Glutamatergic neuron (in vitro differentiated cells): ENCODE measurements around the gene LIPC. TPM values are rescaled to one million over a fixed set of nuclear protein-coding genes. Genes with fewer than 3 reads are reported as not detected.

Experiments
- DNase-seq: peaks from one replicate; pipeline ENCODE4 v3.0.0; 2022
- H3K27ac Mint-ChIP-seq: one replicate; pipeline ENCODE4 v1.8.0; 2020; ENCODE audit warnings: mild to moderate bottlenecking, mixed read lengths, inconsistent platforms; ENCODE audit not compliant: unreplicated experiment
- H3K27me3 Mint-ChIP-seq: one replicate; pipeline ENCODE4 v1.8.0; 2020; ENCODE audit warnings: mild to moderate bottlenecking, moderate library complexity, mixed read lengths, inconsistent platforms; ENCODE audit not compliant: unreplicated experiment
- H3K36me3 Mint-ChIP-seq: one replicate; pipeline ENCODE4 v1.8.0; 2020; ENCODE audit warnings: mild to moderate bottlenecking, mixed read lengths, inconsistent platforms; ENCODE audit not compliant: unreplicated experiment
- H3K4me1 Mint-ChIP-seq: one replicate; pipeline ENCODE4 v1.8.0; 2020; ENCODE audit warnings: mild to moderate bottlenecking, low read depth, mixed read lengths, inconsistent platforms; ENCODE audit not compliant: unreplicated experiment
- H3K4me3 Mint-ChIP-seq: one replicate; pipeline ENCODE4 v1.8.0; 2020; ENCODE audit warnings: mild to moderate bottlenecking, mixed read lengths, inconsistent platforms; ENCODE audit not compliant: unreplicated experiment
- H3K9me3 Mint-ChIP-seq: one replicate; pipeline ENCODE4 v1.8.0; 2020; ENCODE audit warnings: mild to moderate bottlenecking, moderate library complexity, mixed read lengths, inconsistent platforms; ENCODE audit not compliant: unreplicated experiment
- CTCF ChIP-seq: fragments of 200-600 bp; sonication (generic); IDR thresholded peaks from one replicate; pipeline ENCODE4 v1.5.0; 2021; ENCODE audit not compliant: partially characterized antibody, unreplicated experiment
- total RNA-seq: library from RNA; stranded (reverse); fragmentation: NEBNext Ultra II Directional; extraction: Animal tissue kit (Norgen Biotek cat#: 25700); gene quantifications from one replicate; pipeline ENCODE4 v1.2.1, GENCODE V29; 2021; ENCODE audit not compliant: unreplicated experiment

The LIPC gene
- total RNA-seq, 1 donor from 2014 or later = not detected

- no peak for TF ChIP-seq CTCF
- peaks cover 2% of the 10 kb centered on the region for H3K27me3 Mint-ChIP-seq
- DNase-seq = no peak
- peaks cover 6% of the 10 kb centered on the region for H3K9me3 Mint-ChIP-seq
- H3K27ac Mint-ChIP-seq = no peak overlapping the region
- no peaks in the 10 kb centered on the region for H3K36me3 Mint-ChIP-seq
- H3K4me1 Mint-ChIP-seq = no peaks in the 10 kb centered on the region
- no peak overlapping the region for H3K4me3 Mint-ChIP-seq
Observed at GRCh38 chr15:58472821-58473581, 41.2 kb downstream of the LIPC start.

GRCh38 chr15:58473724-58474123 lies 41.9 kb downstream of the LIPC start:
- no peak overlapping the region for H3K4me3 Mint-ChIP-seq
- no peaks in the 10 kb centered on the region for H3K36me3 Mint-ChIP-seq
- H3K9me3 Mint-ChIP-seq = peaks cover 6% of the 10 kb centered on the region
- no peak for DNase-seq
- H3K4me1 Mint-ChIP-seq = no peaks in the 10 kb centered on the region
- no peak overlapping the region for H3K27ac Mint-ChIP-seq
- H3K27me3 Mint-ChIP-seq = peaks cover 2% of the 10 kb centered on the region
- no peak for TF ChIP-seq CTCF

DNA sequence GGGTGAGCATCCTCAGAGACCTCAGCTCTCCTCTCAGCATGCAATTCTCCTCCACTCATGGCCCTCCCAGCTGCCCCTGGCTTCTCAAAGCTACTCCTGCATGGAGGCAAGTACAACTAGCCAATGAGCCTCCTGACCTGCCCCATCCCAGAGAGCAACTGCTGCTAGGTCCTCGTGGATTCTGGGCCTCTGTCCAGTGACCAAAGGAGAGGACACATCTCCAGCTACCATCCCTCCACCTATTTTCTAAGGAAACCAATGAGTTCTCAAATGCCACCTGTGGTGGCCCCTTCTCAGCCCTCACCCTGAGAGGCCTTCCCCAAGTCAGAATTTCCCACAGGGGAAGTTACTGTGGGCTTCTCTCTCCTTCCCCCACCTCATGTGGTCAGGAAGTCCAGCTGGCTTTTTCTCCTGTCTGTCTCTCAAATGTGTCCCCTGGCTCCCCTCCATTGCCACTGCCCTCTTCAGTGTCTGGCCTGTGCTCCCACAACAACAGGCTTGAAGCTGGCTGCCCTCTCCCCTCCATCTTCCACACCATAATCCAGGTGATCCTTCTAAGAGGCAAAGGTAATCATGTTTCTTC lies 43.0 kb downstream of the LIPC start:
- no peak overlapping the region for H3K4me3 Mint-ChIP-seq
- no peak overlapping the region for H3K27ac Mint-ChIP-seq
- peaks cover 6% of the 10 kb centered on the region for H3K9me3 Mint-ChIP-seq
- no peaks in the 10 kb centered on the region for H3K36me3 Mint-ChIP-seq
- no peaks in the 10 kb centered on the region for H3K4me1 Mint-ChIP-seq
- no peak for DNase-seq
- TF ChIP-seq CTCF = no peak
- peaks cover 2% of the 10 kb centered on the region for H3K27me3 Mint-ChIP-seq

- Mint-ChIP-seq H3K4me3 (no peak overlapping the region), H3K27me3 (peaks cover 2% of the 10 kb centered on the region), H3K36me3 (no peaks in the 10 kb centered on the region), H3K27ac (no peak overlapping the region), H3K9me3 (peaks cover 6% of the 10 kb centered on the region), H3K4me1 (no peaks in the 10 kb centered on the region)
- no peak for TF ChIP-seq CTCF
- DNase-seq = no peak
Observed at GRCh38 chr15:58475573-58476524, 44.1 kb downstream of the LIPC start.
